Right lobe of liver (tissue), 6 donors: ENCODE results near the gene SPATA13. TPM values are rescaled to one million over a fixed set of nuclear protein-coding genes. Genes with fewer than 3 reads are reported as not detected.
"Not testable (repeated sequence)": the region's sequence is repeated elsewhere in the genome, so short reads cannot be mapped to it uniquely, and the experiment has no call there.

Source experiments
- ATAC-seq, 4 donors: fragments of 200-7000 bp; cut with Tn5 transposase; one replicate each; pipeline ENCODE4 v1.9.1; 2020; ENCODE audit warnings: mild to moderate bottlenecking in 4 of 4, moderate library complexity in 4 of 4
- DNase-seq, 3 donors: peaks; one replicate each; pipeline ENCODE4 v3.0.0-alpha.2; 2020
- H3K27ac ChIP-seq, 3 donors: fragments of 200-600 bp; one replicate each; pipeline ENCODE4 v1.8.0; 2022
- H3K27me3 ChIP-seq, 2 donors: fragments of 200-600 bp; one replicate each; pipeline ENCODE4 v1.8.0; 2022
- H3K36me3 ChIP-seq, 4 donors: fragments of 200-600 bp; sonication (generic) in 1 of 4; one replicate each; pipeline versions ENCODE4 v1.5.1 to v1.8.0; 2017 to 2022; ENCODE audit warnings: control low read depth in 1 of 4
- H3K4me1 ChIP-seq, 4 donors: fragments of 200-600 bp; sonication (generic) in 1 of 4; one replicate each; pipeline versions ENCODE4 v1.5.1 to v1.8.0; 2017 to 2022; ENCODE audit warnings: control low read depth in 1 of 4
- H3K4me3 ChIP-seq, 3 donors: fragments of 200-600 bp; one replicate each; pipeline ENCODE4 v1.8.0; 2022
- H3K9me3 ChIP-seq, 4 donors: fragments of 200-600 bp; sonication (generic) in 1 of 4; one replicate each; pipeline versions ENCODE4 v1.5.1 to v1.8.0; 2017 to 2022; ENCODE audit warnings: control low read depth in 1 of 4
- CTCF ChIP-seq, 4 donors: fragments of 200-600 bp in 3 of 4; fragments of 450-650 bp in 1 of 4; IDR thresholded peaks; one replicate each; pipeline versions ENCODE4 v1.5.1 to v1.8.0; 2016 to 2022; ENCODE audit warnings: antibody characterized with exemption in 4 of 4, mild to moderate bottlenecking in 2 of 4
- POLR2A ChIP-seq: fragments of 450-650 bp; IDR thresholded peaks from one replicate; pipeline ENCODE4 v1.6.1; 2017; ENCODE audit warnings: antibody characterized with exemption, mild to moderate bottlenecking
- WGBS: methylation state at CpG from one replicate; pipeline ENCODE4 v1.1.6; 2018; ENCODE audit warnings: low coverage, low lambda C conversion rate; ENCODE audit not compliant: insufficient coverage; ENCODE audit errors: missing lambda C conversion rate; 5-methylcytosine and 5-hydroxymethylcytosine counted together
- intact Hi-C, 2 donors: fragments of 100-400 bp; cut with DNase I; formaldehyde crosslinking; loops; one replicate each; pipeline versions ENCODE4 v1.11.2 to v1.14.1; 2022
- total RNA-seq, 6 experiments: library from RNA; depleted of rRNA in 2 of 6; stranded (reverse); fragments of >200 nt in 2 of 6; fragmentation: NEBNext Ultra II Directional in 3 of 6; extraction: Animal tissue kit (Norgen Biotek cat#: 25700) in 3 of 6; gene quantifications; one replicate each; pipeline versions ENCODE4 v1.1.0 to v1.2.4, GENCODE V29; 2016 to 2023
- donor health status: DM: no; HTN: yes; CAD: no.
- donor health status: DM: no; HTN: no; CAD: no.
- donor health status: DM: no; HTN: no; CAD: no.
- donor health status: DM: no; HTN: yes; CAD: no.
- donor health status: DM: no; HTN: yes; CAD: no.

Gene SPATA13
- total RNA-seq, 6 experiments from 2014 or later, result 21.5 to 39.9 (median 30.5) TPM

GRCh38 chr13:24215126-24215525, 54.6 kb downstream of the SPATA13 start:
- Histone ChIP-seq H3K4me1 (peaks cover 0 to 86% (median 34%) of the 10 kb centered on the region in 4 donors), H3K9me3 (no peaks in the 10 kb centered on the region), H3K27ac (peak overlapping the region; percentile 82 to 93 (median 87)), H3K4me3 (no peak overlapping the region), H3K36me3 (no peaks in the 10 kb centered on the region), H3K27me3 (no peaks in the 10 kb centered on the region)
- intact Hi-C loops, result no loop called here
- DNase-seq, result no peak
- no peak for ATAC-seq
- WGBS, result 36% methylated on average over 1 of the region's 1 CpG
- TF ChIP-seq POLR2A (no peak), CTCF (IDR thresholded peaks at IDR 0.05) (no peak)

GRCh38 chr13:24215732-24216131, 55.2 kb downstream of the SPATA13 start:
- H3K9me3 ChIP-seq, result no peaks in the 10 kb centered on the region
- peaks cover 0 to 90% (median 37%) of the 10 kb centered on the region in 4 donors for H3K4me1 ChIP-seq
- H3K27me3 ChIP-seq, result no peaks in the 10 kb centered on the region
- H3K4me3 ChIP-seq, result no peak overlapping the region
- intact Hi-C loops, result no loop called here
- TF ChIP-seq POLR2A, result no peak
- TF ChIP-seq CTCF (IDR thresholded peaks at IDR 0.05), result no peak
- ATAC-seq (peak; percentile 12 to 44 (median 33)), DNase-seq (peak; percentile 59 to 68 (median 63))
- WGBS, result no CpG with 5 or more reads among the region's 2 CpGs
- H3K27ac ChIP-seq, result peak overlapping the region; percentile 82 to 93 (median 87)
- H3K36me3 ChIP-seq, result no peaks in the 10 kb centered on the region

GRCh38 chr13:24216176-24216575, 55.7 kb downstream of the SPATA13 start:
- peaks cover 0 to 89% (median 40%) of the 10 kb centered on the region in 4 donors for H3K4me1 ChIP-seq

GRCh38 chr13:24216779-24217178, 56.3 kb downstream of the SPATA13 start:
- H3K9me3 ChIP-seq, DNase-seq, ATAC-seq, H3K36me3 ChIP-seq, H3K27me3 ChIP-seq, intact Hi-C loops, H3K4me3 ChIP-seq: not testable (repeated sequence)
- WGBS, result 80% methylated on average over 2 of the region's 2 CpGs
- Histone ChIP-seq H3K4me1 (peaks cover 0 to 87% (median 40%) of the 10 kb centered on the region in 4 donors), H3K27ac (peak overlapping the region; percentile 82 to 93 (median 87))

More at GRCh38 chr13:24216176-24216575, 55.7 kb downstream of the SPATA13 start:
- Histone ChIP-seq H3K9me3 (no peaks in the 10 kb centered on the region), H3K27me3 (no peaks in the 10 kb centered on the region), H3K4me3 (no peak overlapping the region), H3K27ac (peak overlapping the region; percentile 82 to 93 (median 87)), H3K36me3 (no peaks in the 10 kb centered on the region)
- TF ChIP-seq POLR2A (no peak), CTCF (IDR thresholded peaks at IDR 0.05) (no peak)
- no peak for ATAC-seq
- DNase-seq, result no peak
- intact Hi-C loops, result no loop called here
- whole genome bisulfite sequencing, result 84% methylated on average over 3 of the region's 4 CpGs

- ATAC-seq, result peak; percentile 55 to 81 (median 69)
- TF ChIP-seq CTCF (IDR thresholded peaks at IDR 0.05) (peak in 1 of 4 donors; percentile 6), POLR2A (peak; percentile 58)
- peak; percentile 86 to 93 (median 91) for DNase-seq
- H3K27ac ChIP-seq, result peak overlapping the region; percentile 82 to 93 (median 87)
- H3K4me3 ChIP-seq, result no peak overlapping the region
- no peaks in the 10 kb centered on the region for H3K27me3 ChIP-seq
- H3K36me3 ChIP-seq, result no peaks in the 10 kb centered on the region
- peaks cover 0 to 87% (median 36%) of the 10 kb centered on the region in 4 donors for H3K4me1 ChIP-seq
- H3K9me3 ChIP-seq, result no peaks in the 10 kb centered on the region
- intact Hi-C loops, result no loop called here
- WGBS, result 11% methylated on average over 3 of the region's 6 CpGs
These were observed 57.2 kb downstream of the SPATA13 start for GRCh38 chr13:24217601-24218281.
